A673 (cell line): Measurements from ENCODE around the gene USP32. TPM values are rescaled to one million over a fixed set of nuclear protein-coding genes. Genes with fewer than 3 reads are reported as not detected.
"Not testable (repeated sequence)": the region's sequence is repeated elsewhere in the genome, so short reads cannot be mapped to it uniquely, and the experiment has no call there.

Experiments used
- BruUV-seq: library from RNA; stranded (reverse); fragments of 400-500 nt; replicated peaks from 2 replicates; lab custom pipeline; 2021; lab: Mats Ljungman, UMichigan
- CTCF ChIA-PET: fragments of 300-600 bp; sonication (Branson Sonifier 250); formaldehyde crosslinking; loops from one replicate; lab custom pipeline; 2022; ENCODE audit warnings: antibody characterized with exemption; lab: Charles Lee
- POLR2A ChIA-PET: fragments of 300-600 bp; sonication (Branson Sonifier 250); formaldehyde crosslinking; loops from one replicate; lab custom pipeline; 2022; ENCODE audit warnings: antibody characterized with exemption; ENCODE audit not compliant: low non-redundant PET; lab: Charles Lee
- DNase-seq: peaks from one replicate; pipeline ENCODE4 v3.0.0-alpha.2; 2015; ENCODE audit warnings: low spot score
- H3K27ac ChIP-seq: fragments of 200-600 bp; sonication (generic); 2 replicates; pipeline ENCODE4 v1.5.1; 2016; ENCODE audit warnings: mixed run types, low read depth, mild to moderate bottlenecking, mixed read lengths, antibody characterized with exemption, low read length; ENCODE audit not compliant: poor library complexity, severe bottlenecking
- H3K27me3 ChIP-seq: fragments of 200-600 bp; sonication (generic); replicated peaks from 2 replicates; pipeline ENCODE4 v1.6.1; 2017; ENCODE audit warnings: mixed run types, low read depth, mild to moderate bottlenecking, mixed read lengths, antibody characterized with exemption, low read length; ENCODE audit not compliant: insufficient read depth, poor library complexity
- H3K36me3 ChIP-seq: fragments of 200-600 bp; sonication (generic); 2 replicates; pipeline ENCODE4 v1.6.1; 2016; ENCODE audit warnings: mixed run types, mild to moderate bottlenecking, mixed read lengths, antibody characterized with exemption, low read length; ENCODE audit not compliant: insufficient read depth, poor library complexity, severe bottlenecking
- H3K4me1 ChIP-seq: fragments of 200-600 bp; sonication (generic); 2 replicates; pipeline ENCODE4 v1.6.1; 2017; ENCODE audit warnings: mixed run types, mild to moderate bottlenecking, mixed read lengths, antibody characterized with exemption, low read length; ENCODE audit not compliant: insufficient read depth, poor library complexity, severe bottlenecking
- H3K4me3 ChIP-seq: fragments of 200-600 bp; sonication (generic); 2 replicates; pipeline ENCODE4 v1.5.1; 2016; ENCODE audit warnings: low read depth, mixed run types, mild to moderate bottlenecking, mixed read lengths, low read length; ENCODE audit not compliant: poor library complexity, severe bottlenecking
- H3K9me3 ChIP-seq: fragments of 200-600 bp; sonication (generic); 2 replicates; pipeline ENCODE4 v1.6.1; 2016; ENCODE audit warnings: mixed run types, low read depth, mild to moderate bottlenecking, mixed read lengths, antibody characterized with exemption, low read length; ENCODE audit not compliant: poor library complexity, severe bottlenecking
- EZH2 ChIP-seq: fragments of 200-600 bp; sonication (generic); IDR thresholded peaks from 2 replicates; pipeline ENCODE4 v1.6.1; 2017; ENCODE audit warnings: borderline replicate concordance, low read depth, mild to moderate bottlenecking, mixed read lengths, antibody characterized with exemption, low read length; ENCODE audit not compliant: poor library complexity, severe bottlenecking
- intact Hi-C: fragments of 100-400 bp; cut with micrococcal nuclease; formaldehyde crosslinking; loops from one replicate; pipeline ENCODE4 v1.10.0; 2022; ENCODE audit not compliant: unreplicated experiment
- total RNA-seq: library from RNA; stranded (reverse); gene quantifications from 2 replicates; pipeline ENCODE4 v1.2.3, GENCODE V29; 2021
- TF ChIP-seq, protein P1 (sequence below): fragments of 300-800, 200-600 bp; sonication (generic); conservative IDR thresholded peaks from 2 replicates; pipeline ENCODE4 v1.5.1; 2017; ENCODE audit warnings: low read depth, mild to moderate bottlenecking, antibody characterized with exemption, low read length, moderate library complexity, mixed read lengths

Gene USP32
- total RNA-seq, 1 experiment from 2014 or later = 54.8 TPM

DNA sequence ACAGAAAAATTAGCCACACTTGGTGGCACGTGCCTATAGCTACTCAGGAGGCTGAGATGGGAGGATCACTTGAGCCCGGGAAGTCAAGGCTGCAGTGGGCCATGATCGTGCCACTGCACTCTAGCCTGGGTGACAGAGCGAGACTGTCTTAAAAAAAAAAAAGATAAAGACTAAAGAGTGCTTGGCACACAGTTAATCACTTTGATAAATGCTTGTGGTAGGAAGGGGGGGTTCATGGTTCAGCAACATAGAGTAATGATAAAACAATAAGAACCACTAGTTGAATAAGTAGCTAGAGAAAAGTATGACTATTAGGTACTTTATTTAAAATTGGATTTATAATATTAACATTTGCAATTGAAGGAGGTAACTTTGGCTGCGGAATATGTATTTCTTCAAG is 43.3 kb downstream of the USP32 start:
- H3K4me3 ChIP-seq = no peak overlapping the region
- no peaks in the 10 kb centered on the region for H3K4me1 ChIP-seq
- TF ChIP-seq, protein P1, sequence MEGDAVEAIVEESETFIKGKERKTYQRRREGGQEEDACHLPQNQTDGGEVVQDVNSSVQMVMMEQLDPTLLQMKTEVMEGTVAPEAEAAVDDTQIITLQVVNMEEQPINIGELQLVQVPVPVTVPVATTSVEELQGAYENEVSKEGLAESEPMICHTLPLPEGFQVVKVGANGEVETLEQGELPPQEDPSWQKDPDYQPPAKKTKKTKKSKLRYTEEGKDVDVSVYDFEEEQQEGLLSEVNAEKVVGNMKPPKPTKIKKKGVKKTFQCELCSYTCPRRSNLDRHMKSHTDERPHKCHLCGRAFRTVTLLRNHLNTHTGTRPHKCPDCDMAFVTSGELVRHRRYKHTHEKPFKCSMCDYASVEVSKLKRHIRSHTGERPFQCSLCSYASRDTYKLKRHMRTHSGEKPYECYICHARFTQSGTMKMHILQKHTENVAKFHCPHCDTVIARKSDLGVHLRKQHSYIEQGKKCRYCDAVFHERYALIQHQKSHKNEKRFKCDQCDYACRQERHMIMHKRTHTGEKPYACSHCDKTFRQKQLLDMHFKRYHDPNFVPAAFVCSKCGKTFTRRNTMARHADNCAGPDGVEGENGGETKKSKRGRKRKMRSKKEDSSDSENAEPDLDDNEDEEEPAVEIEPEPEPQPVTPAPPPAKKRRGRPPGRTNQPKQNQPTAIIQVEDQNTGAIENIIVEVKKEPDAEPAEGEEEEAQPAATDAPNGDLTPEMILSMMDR = no peak
- TF ChIP-seq EZH2 = no peak
- no peak overlapping the region for H3K27ac ChIP-seq
- intact Hi-C loops = no loop called here
- ChIA-PET POLR2A (no interaction called here), CTCF (no interaction called here)
- DNase-seq = no peak
- no TSS peak for BruUV-seq
- no peaks in the 10 kb centered on the region for H3K27me3 ChIP-seq
- no peaks in the 10 kb centered on the region for H3K9me3 ChIP-seq
- H3K36me3 ChIP-seq = peaks cover 4% of the 10 kb centered on the region

DNA sequence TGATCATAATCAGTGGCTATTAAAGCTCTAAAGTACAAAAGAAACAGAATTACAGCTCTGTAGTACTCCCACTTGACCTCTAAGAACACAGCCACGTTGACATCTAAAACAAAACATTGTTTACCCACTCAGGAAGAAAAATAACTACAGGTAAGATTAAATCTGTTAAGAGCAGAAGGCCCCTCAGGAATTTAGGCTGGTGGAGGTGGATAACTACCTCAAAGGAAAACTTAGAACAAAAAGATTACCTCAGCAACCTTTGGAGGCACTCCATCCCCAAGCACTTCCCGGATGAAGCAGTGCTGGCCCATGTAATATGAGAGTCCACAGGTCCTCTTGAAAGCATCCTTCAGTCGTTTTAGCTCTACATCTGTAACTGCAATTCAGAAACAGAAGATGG is 46.7 kb downstream of the USP32 start:
- ChIA-PET CTCF (no interaction called here), POLR2A (no interaction called here)
- Histone ChIP-seq H3K27me3 (no peaks in the 10 kb centered on the region), H3K27ac (no peak overlapping the region), H3K4me1 (no peaks in the 10 kb centered on the region), H3K36me3 (peaks cover 4% of the 10 kb centered on the region), H3K9me3 (no peaks in the 10 kb centered on the region), H3K4me3 (no peak overlapping the region)
- DNase-seq = no peak
- intact Hi-C loops = no loop called here
- no peak for TF ChIP-seq EZH2
- TF ChIP-seq, protein P1 = no peak
- BruUV-seq = no TSS peak

DNA sequence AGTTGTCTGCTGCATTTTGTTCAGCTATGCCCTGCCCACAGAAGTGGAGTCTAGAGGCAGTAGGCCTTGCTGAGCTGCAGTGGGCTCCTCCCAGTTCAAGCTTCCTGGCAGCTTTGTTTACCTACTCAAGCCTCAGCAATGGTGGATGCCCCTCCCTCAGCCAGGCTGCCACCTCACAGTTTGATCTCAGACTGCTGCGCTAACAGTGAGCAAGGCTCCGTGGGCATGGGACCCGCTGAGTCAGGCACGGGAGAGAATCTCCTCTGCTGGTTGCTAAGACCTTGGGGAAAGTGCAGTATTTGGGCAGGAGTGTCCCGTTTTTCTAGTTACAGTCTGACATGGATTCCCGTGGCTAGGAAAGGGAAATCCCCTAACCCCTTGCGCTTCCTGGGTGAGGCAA is 49.4 kb downstream of the USP32 start:
- H3K27me3 ChIP-seq, CTCF ChIA-PET, H3K36me3 ChIP-seq, H3K4me1 ChIP-seq, H3K9me3 ChIP-seq, POLR2A ChIA-PET, intact Hi-C loops, H3K4me3 ChIP-seq, H3K27ac ChIP-seq, BruUV-seq, DNase-seq: not testable (repeated sequence)

DNA sequence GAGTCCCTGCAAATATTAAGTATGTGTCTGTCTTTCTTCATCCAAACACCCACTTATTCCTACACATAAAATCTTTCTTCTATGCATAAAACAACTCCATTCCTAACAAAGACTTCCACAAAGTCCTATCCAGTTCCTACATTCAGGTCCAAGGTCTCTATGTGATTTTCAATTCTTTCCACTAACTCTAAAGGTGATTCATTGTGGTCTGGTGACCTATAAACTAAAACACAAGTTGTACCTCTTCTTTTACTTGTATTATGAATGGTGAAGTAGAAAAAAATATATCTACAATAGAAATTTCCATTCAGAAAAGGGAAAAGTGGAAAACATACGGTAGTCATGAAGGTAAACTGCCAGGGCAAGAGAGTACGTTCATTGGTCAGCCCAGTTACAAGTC is 56.6 kb downstream of the USP32 start:
- no peaks in the 10 kb centered on the region for H3K27me3 ChIP-seq
- intact Hi-C loops = no loop called here
- no peak overlapping the region for H3K4me3 ChIP-seq
- BruUV-seq = no TSS peak
- H3K27ac ChIP-seq = no peak overlapping the region
- H3K4me1 ChIP-seq = peaks cover 16% of the 10 kb centered on the region
- POLR2A ChIA-PET = no interaction called here
- DNase-seq = no peak
- no peak for TF ChIP-seq EZH2
- H3K9me3 ChIP-seq = no peaks in the 10 kb centered on the region
- CTCF ChIA-PET = no interaction called here
- no peaks in the 10 kb centered on the region for H3K36me3 ChIP-seq
